Renal cortex interstitium (tissue), 15 donors: ENCODE results near the gene GGTLC2. TPM values are rescaled to one million over a fixed set of nuclear protein-coding genes. Genes with fewer than 3 reads are reported as not detected.
"Not testable (repeated sequence)": the region's sequence is repeated elsewhere in the genome, so short reads cannot be mapped to it uniquely, and the experiment has no call there.

Source experiments
- DNase-seq, 11 donors: peaks; one replicate each; pipeline ENCODE4 v3.0.0-alpha.2; 2013; ENCODE audit warnings: low read depth in 9 of 11, low spot score in 4 of 11; ENCODE audit errors: extremely low read depth in 1 of 11
- long read RNA-seq, 16 experiments: transcript quantifications; one replicate each; lab custom pipeline, GENCODE V29; 2026
- polyA plus RNA-seq, 3 donors: library from polyadenylated mRNA; unstranded; fragments of 120-200 nt; gene quantifications; one replicate each; pipeline ENCODE4 v1.2.1, GENCODE V29; 2013; ENCODE audit not compliant: insufficient read length in 3 of 3

GGTLC2 gene
- polyA plus RNA-seq: under 1 TPM in 2 of 3 donors, not detected in 1; 0.30 to 0.32 TPM
- long read RNA-seq, donor 1: 0 reads
- long read RNA-seq, donor 2: 0 reads
- long read RNA-seq, donor 3: 0 reads
- long read RNA-seq, donor 4: 0 reads
- long read RNA-seq, donor 5: 0 reads
- long read RNA-seq, donor 6: 0 reads
- long read RNA-seq, donor 7: 0 reads
- long read RNA-seq, donor 8: 0 reads
- long read RNA-seq, donor 9: 0 reads
- long read RNA-seq, donor 10: 0 reads
- long read RNA-seq, donor 11: 0 reads
- long read RNA-seq, donor 12: 0 reads
- long read RNA-seq, donor 13: 0 reads
- long read RNA-seq, donor 14: 0 reads
- long read RNA-seq, donor 15: 0 reads
- long read RNA-seq, donor 16: 0 reads

DNA sequence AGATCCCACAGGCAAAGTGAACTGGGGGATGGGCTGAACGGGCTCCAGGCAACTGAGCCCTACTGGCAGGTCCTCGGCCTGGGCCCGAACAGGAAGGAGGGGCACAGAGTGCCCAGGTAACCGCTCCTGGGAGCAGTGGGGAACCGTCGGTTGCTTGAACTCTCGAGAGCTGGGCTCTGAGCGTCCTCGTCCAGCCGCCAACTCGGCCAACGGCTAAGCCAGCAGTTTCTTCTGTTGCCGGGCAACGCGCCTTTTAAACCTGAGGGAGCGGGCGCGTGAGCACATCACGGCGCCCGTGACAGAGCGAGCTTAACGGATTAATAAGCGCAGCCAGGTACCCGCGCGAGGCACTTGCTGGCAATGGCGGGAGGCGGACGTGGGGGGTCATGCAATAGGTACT, at the start of gene GGTLC2:
Gene GGTLC2 (plus strand): TSS at position 301 of the 400 bp plus-strand sequence. CDS start 1,732 bp downstream, outside the sequence.
- not testable (repeated sequence) for DNase-seq

DNA sequence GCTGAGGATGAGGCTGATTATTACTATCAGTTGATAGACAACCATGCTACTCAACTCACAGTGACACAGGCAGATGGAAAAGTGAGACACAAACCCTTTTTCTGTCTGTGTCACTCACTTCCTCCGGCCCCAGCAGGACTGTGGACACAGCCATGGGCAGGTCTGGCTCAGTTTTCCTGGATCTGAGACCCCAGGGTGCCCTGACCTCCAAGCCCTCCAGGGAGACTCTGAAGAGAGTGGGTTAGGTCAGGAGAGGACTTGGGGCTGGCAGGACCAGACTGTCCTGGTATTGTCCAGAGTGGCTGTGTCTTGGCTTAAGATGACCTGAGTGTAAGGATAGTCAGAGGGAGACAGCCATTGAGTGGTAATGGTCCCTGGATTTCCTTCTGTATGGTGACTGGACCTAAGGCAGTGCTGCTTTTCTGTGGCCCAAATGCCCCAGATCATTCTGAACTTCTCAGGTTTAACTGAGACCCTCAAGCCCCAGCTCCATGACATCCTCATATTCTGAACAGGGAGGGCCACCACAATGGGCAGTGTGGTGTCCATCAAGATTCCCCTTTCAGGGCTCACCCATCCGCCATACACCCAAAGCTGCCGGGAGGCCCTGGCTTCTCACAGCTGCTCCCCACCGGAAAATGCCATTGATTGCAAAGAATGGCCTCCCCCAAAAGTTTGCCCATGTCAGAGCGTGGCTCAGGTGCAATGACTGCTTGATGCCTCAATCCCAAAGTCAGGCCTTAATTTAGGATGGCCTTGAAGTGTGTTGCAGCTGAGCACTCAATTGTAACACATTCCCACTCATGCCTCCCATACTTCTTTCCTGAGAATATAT, 49.2 kb upstream of the GGTLC2 start:
- DNase-seq: no peak

DNA sequence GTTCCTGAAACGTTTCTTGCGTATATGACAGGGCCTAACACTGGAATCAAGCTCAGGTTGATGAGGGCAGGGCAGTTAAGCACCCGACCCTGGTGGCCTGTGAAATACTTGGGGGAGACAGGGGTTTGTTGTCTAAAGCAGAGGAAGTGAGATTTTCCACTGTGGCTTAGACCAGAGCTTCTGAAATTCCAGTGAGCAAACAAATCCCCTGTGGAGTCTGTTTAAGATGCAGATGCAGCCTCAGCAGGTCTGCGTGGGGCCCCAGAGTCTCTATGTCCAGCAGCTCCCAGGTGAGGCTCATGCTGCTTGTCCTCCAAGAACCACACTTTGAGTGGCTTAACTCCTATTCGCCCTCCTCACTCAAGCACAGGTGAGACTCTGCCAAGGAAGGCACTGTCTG, 46.3 kb upstream of the GGTLC2 start:
- no peak for DNase-seq

DNA sequence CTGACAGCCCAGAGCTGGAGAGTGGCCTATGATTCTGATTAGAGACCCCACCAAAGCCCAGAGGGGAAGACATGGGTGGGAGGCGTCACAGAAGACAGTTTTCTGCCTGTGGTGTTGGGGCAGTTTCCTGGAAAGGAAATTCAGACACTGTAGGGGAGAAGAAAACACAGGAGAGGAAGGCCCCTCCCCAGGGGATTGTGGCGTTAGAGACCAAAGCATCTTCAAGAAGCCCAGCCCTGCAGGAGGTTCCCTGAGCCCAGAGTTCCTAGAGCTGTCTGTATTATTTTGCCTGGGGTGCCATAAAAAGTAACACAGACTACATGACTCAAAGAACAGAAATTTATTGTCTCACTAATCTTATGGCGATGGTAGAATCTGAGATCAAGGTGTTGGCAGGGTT, 45.2 kb upstream of the GGTLC2 start:
- DNase-seq: no peak

DNA sequence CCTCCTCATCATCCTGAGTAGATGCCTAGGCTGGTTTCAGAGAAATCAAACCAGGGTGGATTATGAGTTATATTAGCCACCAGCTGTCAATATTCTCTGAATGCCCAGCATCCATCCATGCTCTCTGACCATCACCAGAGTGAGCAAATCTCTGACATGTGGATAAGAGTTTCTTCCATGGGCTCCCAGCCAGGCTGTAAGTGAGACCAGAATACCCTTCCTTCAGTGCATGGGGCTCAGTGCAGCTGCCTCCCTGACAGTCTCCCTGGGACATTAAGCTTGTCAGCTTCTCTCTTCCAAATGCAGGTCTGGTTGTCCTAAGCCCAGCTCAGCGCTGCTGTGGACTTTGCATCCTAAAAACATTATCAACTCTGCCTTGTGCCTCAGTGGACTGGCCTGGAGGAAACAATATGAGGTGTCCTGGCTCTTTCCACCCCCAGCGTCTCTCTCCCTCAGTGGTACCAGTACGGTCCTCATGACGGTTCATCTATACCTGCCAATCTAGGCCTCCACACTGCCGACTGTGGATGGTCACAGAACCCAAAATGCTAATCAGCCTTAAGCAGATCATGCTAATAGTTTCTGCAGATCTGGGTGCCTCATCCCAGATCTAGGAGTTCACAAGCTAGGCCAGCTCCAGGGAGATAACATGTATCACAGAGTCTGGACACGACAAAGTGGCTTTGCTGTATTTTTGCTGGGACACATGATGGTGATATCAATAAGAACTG, 43.7 kb upstream of the GGTLC2 start:
- no peak for DNase-seq

DNA sequence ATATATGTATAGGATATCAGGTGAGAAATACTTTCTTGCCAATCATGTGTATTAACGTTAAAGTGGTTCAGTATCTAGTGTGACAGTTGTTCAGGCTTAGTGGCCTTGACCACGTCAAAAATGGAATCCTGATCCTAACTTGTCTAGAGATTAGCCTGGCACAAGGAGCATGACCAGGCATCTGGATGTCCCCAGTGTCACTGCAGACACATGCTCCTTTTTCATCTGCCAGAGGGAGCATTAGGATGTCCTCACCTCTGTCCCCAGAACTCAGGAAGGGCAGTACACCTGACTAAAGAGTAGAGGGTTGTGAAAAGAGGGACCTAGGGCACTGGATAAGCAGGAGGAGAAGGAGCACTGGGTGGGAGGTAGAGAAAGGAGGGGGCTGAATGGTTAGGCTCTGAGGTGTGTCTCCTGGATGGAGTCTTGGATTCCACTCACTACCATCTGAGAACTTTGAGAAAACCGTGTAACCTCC, 40.9 kb upstream of the GGTLC2 start:
- no peak for DNase-seq

DNA sequence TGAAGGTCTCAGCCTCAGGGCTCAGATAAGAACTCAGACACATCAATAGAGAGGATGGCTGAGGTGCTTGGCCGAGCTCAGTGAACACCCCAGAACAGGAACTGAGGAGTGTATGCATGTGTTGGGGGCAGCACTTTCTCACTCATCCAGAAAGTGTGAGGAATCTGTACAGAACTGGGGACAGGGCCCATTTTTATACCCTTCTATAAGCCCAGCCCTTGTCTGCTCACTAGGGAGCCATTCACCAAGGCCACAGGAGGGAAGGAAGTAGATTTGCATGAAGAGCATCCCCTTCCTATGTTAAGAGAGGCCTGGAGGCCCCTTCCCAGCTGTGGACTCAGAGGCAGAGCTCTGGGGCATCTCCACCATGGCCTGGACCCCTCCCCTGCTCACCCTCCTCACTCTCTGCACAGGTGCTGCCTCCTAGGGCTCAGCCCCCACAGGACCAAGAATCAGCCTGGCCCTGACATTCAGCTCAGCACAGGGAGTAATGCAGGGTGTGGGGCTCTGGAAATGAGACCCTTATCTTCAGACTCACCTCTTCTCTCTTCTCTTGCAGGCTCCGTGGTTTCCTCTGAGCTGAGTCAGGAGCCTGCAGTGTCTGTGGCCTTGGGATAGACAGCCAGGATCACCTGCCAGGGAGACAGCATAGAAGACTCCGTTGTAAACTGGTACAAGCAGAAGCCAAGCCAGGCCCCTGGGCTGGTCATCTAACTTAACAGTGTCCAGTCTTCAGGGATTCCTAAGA, 39.9 kb upstream of the GGTLC2 start:
- DNase-seq: no peak

DNA sequence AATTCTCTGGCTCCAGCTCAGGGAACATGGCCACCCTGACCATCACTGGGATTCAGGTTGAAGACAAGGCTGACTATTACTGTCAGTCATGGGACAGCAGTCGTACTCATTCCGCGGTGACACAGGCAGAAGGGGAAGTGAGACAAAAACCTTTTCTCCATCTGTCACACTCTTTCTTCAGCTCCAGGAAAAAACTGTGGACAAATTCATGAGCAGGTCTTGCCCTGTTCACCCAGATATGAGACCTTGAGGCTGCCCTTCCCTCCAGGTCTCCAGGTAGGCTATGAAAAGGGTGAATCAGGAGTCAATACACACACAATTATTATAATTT, 39.4 kb upstream of the GGTLC2 start:
- no peak for DNase-seq

DNA sequence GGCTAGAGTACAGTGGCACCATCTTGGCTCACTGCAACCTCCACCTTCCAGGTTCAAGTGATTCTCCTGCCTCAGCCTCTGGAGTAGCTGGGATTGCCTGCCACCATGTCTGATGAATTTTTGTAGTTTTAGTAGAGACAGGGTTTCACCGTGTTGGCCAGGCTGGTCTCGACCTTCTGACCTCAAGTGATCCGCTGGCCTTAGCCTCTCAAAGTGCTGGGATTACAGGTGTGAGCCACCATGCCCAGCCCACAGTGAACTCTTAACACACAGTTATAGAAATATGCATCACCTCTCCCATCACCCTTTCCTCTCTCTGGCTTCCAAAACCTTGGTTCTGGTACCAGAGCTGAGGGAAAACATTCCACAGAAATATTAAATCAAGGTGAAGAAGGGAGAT, 36.4 kb upstream of the GGTLC2 start:
- DNase-seq: not testable (repeated sequence)

DNA sequence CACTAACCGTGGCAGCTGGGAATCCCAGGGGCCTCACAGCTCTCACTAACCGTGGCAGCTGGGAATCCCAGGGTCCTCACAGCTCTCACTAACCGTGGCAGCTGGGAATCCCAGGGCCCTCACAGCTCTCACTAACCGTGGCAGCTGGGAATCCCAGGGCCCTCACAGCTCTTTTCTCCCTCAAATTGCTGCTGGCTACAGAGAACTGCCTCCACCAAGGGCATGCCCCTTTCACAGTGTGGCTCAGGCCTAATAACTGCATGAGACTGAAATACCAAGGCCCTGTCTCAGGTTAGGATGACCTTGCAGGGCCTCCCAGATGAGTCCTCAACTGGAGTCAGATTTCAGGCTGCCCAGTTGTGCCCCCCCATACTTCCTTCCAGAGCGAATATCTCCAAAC, 35.1 kb upstream of the GGTLC2 start:
- peak in 3 of 11 donors; percentile 4 to 22 (median 19) for DNase-seq

DNA sequence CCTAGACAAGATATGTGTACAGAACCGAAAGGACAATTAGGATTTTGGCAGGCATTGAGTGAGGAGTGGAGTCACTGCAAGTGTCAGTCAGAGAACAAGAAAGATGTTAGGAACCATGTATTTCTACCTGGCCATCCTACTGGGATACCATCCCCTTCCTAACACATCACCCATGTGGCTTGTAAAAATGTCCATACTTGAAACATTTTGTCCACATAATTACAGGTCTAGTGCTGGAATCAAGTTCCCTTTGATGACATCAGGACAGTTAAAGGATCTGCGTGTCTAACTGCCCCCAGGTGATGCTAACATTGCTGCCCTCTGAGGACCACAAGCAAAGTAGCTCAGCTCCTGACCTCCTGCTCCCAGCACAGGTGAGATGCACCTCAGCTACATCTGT, 31.9 kb upstream of the GGTLC2 start:
- DNase-seq: no peak

DNA sequence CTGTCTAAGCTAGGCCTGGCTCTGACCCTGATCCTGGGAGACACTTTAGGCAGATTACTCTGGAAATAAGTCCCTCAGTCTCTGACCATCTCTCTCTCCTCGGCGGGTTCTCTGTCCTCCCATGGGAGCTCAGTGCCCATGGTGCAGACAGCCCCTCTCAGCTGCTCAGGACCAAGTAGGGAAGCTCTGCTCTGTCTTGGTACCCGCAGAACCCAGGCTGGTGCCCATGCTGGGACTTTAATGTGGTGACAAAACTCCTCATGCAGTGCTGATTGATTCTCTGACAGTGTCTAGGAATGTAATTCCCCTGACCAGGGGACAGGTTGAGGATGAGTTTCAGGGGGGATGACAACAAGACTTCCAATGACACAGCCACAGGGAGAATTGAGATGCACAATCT, 30.3 kb upstream of the GGTLC2 start:
- no peak for DNase-seq

DNA sequence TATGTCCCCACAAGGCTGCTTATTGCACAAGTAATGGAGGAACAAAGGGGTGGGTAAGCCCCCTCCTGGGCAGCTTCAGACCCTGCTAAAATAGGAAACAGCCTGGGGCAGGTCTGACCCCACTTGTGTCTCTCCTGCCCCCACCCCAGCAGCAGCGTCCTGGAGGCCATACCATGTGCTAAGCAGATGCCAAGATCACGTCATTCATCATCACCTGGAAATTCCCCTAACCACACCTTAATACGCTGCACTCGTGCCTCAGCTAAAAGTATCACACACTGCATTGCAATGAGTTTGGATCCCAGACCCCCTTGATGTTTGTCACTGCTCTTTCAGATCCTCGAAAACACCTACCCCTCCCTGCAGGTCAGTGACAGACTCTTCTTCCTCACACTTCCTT, 27.8 kb upstream of the GGTLC2 start:
- no peak for DNase-seq

DNA sequence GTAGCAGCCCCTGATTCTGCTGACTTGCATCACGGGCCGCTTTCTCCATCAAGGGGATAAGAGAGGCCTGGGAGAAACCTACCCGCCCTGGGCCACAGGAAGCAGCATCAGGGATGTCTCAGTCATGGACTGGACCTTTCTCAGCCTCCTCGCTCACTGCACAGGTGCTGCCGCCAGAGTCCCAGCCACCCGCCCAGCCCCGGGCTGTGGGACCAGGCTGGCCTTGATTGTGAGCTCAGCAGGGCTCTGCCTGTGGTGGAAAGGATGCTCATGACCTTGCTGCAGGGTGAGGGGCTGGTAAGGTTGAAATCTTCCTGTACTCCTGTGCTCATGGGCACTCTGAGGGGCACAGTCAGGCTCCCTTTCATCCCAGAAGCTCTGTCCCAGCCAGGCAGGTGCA, 26.0 kb upstream of the GGTLC2 start:
- DNase-seq: no peak

DNA sequence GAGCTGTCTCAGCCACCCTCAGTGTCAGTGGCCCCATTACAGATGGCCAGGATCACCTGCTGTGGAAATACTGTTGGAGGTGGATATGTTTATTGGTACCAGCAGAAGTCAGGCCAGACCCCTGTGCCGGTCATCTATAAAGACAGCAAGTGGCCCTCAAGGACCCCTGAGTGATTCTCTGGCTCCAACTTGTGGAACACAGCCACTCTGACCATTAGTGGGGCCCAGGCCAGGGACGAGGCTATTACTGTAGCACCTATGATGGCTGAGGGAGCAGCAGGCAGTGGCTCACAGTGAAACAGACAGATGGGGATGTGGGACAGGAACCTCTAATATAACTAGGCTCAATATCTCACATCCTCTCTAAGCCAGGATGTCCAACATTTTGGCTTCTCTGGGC, 25.5 kb upstream of the GGTLC2 start:
- DNase-seq: no peak

DNA sequence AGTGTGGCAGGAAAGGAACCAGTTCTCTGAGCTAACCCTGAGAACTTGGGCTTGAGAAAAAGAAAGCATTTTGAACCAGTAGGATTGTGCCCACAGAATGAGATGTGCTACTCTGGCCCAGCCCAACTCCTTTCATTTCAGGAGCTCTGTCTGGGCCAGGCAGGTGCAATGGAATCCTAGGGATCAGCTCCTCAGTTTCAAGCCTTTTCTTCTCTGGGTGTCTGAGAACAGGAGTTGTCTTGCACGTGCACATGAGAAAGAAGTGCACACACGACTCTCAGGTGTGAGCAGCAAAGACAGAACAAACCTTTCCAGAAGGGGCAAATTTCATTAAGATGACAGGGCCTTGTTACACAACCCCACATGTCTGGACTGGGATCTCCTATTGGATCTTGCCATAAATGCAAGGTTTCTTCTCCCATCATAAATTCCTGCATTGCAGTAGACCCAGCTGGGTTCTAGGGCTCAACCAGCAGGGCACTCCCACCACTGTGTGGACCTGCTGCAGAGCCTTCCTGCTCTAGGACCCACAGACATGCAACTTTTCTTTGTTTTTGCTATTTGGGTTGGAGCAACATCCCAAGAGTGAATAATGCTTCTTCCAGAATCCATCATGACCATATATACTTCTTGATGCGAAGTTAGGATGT, 24.5 kb upstream of the GGTLC2 start:
- no peak for DNase-seq

DNA sequence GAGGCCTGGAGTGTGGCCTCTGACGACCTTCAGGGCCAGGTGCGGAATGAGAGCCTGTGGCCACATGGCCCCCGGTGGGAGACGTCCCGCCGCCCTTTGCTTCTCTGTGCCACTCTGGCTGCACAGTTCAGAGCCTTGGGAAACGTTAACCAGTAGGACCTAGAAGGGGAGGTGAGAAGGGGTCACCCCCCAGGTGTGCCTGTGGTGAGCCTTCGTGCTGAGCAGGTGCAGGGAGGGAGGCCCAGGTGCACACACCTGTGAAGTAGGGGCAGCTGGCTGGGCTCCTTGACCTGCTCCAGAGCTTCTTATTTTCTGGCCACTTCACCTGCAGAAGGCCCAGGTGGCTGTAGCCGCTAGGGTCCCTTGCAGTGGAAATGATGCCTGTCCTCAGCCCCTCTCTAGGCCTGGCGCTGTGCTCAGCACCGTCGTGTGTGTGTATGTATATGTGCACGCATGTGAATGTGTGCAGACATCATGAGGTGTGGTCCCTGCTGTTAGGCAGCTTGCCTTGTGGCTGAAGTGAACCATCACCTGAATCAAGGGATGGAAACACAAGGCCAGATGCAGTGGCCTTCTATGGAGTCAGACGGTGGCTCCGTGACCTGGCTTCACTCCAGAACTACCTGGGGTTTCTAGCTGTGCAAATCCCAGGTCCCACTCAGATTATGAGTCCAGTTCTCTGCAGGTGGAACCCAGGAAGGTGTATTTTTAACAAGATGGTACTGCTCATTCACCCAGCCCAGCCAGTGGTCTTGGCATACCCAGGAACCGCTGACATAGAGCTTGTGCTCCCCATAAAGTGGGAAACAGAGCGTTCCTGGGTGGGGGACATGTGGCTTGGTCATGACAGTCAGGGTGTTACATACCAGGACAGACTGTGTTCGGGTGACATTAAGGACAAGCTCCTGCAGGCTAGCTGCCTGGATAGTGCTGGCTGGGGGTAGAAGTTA, 15.6 kb upstream of the GGTLC2 start:
- DNase-seq: not testable (repeated sequence)
